ENCODE results near the gene CPN1.

The CPN1 gene

DNA sequence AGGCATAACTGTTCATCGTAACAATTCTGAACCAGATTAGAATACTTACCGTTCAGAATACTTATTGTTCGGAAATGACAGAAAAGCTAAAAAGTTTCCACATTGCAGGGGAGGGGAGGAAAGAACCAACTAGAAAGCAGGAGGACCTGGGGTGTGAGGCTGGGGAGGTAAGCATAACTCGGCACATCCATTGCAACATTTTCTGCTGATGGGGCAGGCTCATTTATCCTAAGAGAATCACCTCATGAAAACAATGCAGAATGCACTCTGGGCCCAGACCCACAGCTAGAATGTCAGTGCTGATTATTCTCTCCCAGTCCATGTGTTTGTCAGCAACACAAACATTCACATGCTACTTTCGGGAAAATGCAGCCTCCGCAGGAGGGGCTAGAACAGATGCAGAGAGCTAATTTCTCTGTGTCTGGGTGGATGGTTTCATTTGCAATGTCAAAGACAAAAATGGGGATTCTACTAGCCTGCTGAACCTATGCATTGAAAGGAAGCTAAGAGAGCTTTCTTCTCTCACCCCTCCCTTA lies 81.5 kb downstream of the CPN1 start:
- DNase-seq (ENCODE audit: low read depth): no peak
- TF ChIP-seq CTCF (IDR thresholded peaks at IDR 0.05; ENCODE audit: control insufficient read depth, insufficient read depth, low read depth, low read length, missing control alignments): no peak
- no peak overlapping the region for H3K4me3 ChIP-seq (ENCODE audit: control insufficient read depth, low read depth, low read length)

- no peak for DNase-seq (ENCODE audit: low read depth)
- H3K4me3 ChIP-seq (ENCODE audit: control insufficient read depth, low read depth, low read length): no peak overlapping the region
- TF ChIP-seq CTCF (IDR thresholded peaks at IDR 0.05; ENCODE audit: control insufficient read depth, insufficient read depth, low read depth, low read length, missing control alignments): no peak
These were observed 82.2 kb downstream of the CPN1 start for GRCh38 chr10:99999319-100000108.

- DNase-seq (ENCODE audit: low read depth): no peak
- no peak for TF ChIP-seq CTCF (IDR thresholded peaks at IDR 0.05; ENCODE audit: control insufficient read depth, insufficient read depth, low read depth, low read length, missing control alignments)
- H3K4me3 ChIP-seq (ENCODE audit: control insufficient read depth, low read depth, low read length): no peak overlapping the region
These were observed 82.8 kb downstream of the CPN1 start for GRCh38 chr10:99998889-99999288.

DNA sequence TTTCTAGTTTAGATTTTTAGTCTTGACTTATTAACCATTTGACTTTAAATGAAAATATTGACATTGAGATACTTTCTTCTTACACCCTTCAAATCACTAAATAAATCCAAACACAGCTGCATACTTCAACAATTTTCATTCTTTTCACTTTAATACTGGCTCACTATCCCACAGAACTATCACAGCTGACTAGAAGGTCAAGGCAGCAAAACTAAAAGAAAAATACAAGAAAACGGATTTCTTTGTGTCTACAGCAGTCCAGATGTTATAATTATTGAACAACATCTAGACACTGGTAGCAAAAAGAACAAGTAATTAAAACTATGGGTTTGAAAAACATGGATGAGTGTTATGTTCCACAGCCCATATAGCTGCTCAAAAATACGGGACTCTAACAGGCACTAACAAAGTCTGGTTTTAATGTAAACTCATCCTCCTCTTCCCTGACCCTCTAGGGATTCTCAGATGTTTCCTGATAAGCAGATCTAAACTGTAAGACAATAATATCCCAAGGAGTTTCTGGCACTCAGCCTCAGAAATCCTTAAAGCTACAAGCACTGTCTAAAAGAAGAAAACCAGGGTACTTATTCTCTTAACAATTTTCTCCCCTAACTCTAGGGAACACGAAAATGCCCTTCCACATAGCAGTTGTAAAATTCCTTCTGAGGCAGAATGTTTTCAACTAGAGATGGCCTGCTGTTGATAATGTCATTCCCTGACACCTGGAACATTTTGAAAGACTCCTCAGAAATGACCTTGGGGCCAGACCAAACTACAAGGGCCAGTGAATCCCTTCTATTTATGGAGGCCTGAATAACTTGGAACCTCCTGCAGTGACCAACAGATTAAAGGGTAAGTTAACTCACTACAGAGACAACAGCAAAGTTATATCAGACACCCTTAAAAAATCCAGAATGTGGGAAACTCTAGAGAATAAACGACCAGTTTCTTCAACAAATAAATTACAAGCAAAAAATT lies 84.7 kb downstream of the CPN1 start:
- H3K4me3 ChIP-seq (ENCODE audit: control insufficient read depth, low read depth, low read length): no peak overlapping the region
- no peak for DNase-seq (ENCODE audit: low read depth)
- TF ChIP-seq CTCF (IDR thresholded peaks at IDR 0.05; ENCODE audit: control insufficient read depth, insufficient read depth, low read depth, low read length, missing control alignments): no peak

DNA sequence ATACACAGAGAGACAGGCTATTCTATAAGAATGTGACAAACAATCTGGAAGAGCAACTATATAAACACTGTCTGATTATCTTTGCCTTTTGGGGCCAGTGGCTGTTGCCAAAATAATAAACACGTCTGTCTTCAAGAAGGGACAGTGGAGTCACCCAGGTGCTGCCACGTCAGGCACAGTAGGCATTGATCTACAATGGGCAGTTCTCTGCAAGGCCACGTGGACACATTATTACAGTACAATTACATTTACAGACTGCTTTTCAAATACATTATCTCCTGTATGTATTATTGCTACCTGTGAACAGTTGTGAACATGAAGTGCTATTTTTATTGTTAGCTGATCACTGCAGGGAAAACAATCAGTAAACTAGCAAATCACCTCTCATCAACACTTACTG lies 86.0 kb downstream of the CPN1 start:
- no peak for DNase-seq (ENCODE audit: low read depth)
- no peak for TF ChIP-seq CTCF (IDR thresholded peaks at IDR 0.05; ENCODE audit: control insufficient read depth, insufficient read depth, low read depth, low read length, missing control alignments)
- no peak overlapping the region for H3K4me3 ChIP-seq (ENCODE audit: control insufficient read depth, low read depth, low read length)

DNA sequence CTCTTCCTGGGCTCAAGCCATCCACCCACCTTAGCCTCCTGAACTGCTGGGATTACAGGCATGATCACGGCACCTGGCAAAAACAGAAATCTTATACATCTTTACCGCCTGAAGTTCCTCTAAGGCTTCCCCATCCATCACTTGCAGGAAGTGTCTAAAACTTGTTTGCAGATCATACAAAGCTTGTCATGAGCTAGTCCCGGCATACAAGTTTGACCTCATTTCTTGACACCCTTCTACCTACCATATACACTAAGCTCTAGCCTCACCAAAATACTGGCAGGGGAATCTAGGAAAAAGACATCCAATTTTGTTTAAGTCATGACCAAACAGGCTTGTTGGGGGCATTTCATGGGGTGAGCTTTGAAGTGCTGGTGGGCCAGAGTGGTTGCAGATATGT lies 86.4 kb downstream of the CPN1 start:
- TF ChIP-seq CTCF (IDR thresholded peaks at IDR 0.05; ENCODE audit: control insufficient read depth, insufficient read depth, low read depth, low read length, missing control alignments): no peak
- no peak overlapping the region for H3K4me3 ChIP-seq (ENCODE audit: control insufficient read depth, low read depth, low read length)

More for the DNA sequence above, 86.4 kb downstream of the CPN1 start:
- DNase-seq (ENCODE audit: low read depth): no peak

Data from AG09309 (cell line).